CD14-positive monocyte (primary cell): ENCODE data around the gene SLC12A2. TPM values are rescaled to one million over a fixed set of nuclear protein-coding genes. Genes with fewer than 3 reads are reported as not detected.

Source experiments
- DNase-seq, 3 donors: peaks; one replicate each; pipeline ENCODE4 v3.0.0-alpha.2; 2011 to 2022
- H2AFZ ChIP-seq: 2 replicates; pipeline ENCODE4 v1.6.0; 2012; ENCODE audit warnings: mild to moderate bottlenecking, low read depth, low read length, inconsistent platforms; ENCODE audit not compliant: insufficient read depth, poor library complexity, severe bottlenecking
- H3K27ac ChIP-seq, 2 donors: 1 replicate in 1 of 2; 2 replicates in 1 of 2; pipeline ENCODE4 v1.5.1; 2012 to 2013; ENCODE audit warnings: low read length in 2 of 2, control low read depth in 1 of 2, inconsistent platforms in 1 of 2, low read depth in 1 of 2, mild to moderate bottlenecking in 1 of 2
- H3K27me3 ChIP-seq, 2 donors: one replicate each; pipeline versions ENCODE4 v1.6.0 to v1.6.1; 2011 to 2013; ENCODE audit warnings: low read length in 2 of 2; ENCODE audit not compliant: control insufficient read depth in 2 of 2, insufficient read depth in 2 of 2
- H3K36me3 ChIP-seq, 2 donors: replicated peaks in 1 of 2; 1 replicate in 1 of 2; 2 replicates in 1 of 2; pipeline versions ENCODE4 v1.5.1 to v1.6.1; 2012 to 2013; ENCODE audit warnings: low read length in 2 of 2, control low read depth in 1 of 2, inconsistent platforms in 1 of 2, mild to moderate bottlenecking in 1 of 2; ENCODE audit not compliant: insufficient read depth in 2 of 2, control insufficient read depth in 1 of 2
- H3K4me1 ChIP-seq, 2 donors: 1 replicate in 1 of 2; 2 replicates in 1 of 2; pipeline versions ENCODE4 v1.5.1 to v1.6.1; 2012 to 2013; ENCODE audit warnings: low read length in 2 of 2, control low read depth in 1 of 2, inconsistent platforms in 1 of 2, mild to moderate bottlenecking in 1 of 2, moderate library complexity in 1 of 2; ENCODE audit not compliant: insufficient read depth in 2 of 2, control insufficient read depth in 1 of 2
- H3K4me2 ChIP-seq: replicated peaks from 2 replicates; pipeline ENCODE3; 2012; ENCODE audit warnings: low read length, moderate library complexity, mild to moderate bottlenecking; ENCODE audit not compliant: poor library complexity, severe bottlenecking; ENCODE audit errors: extremely low read depth
- H3K4me3 ChIP-seq, 3 experiments: fragments of 200-600 bp in 1 of 3; sonication (generic) in 1 of 3; replicated peaks in 1 of 3; 1 replicate in 2 of 3; 2 replicates in 1 of 3; pipeline ENCODE4 v1.5.1; 2011 to 2013; ENCODE audit warnings: low read length in 3 of 3, mild to moderate bottlenecking in 3 of 3, control low read depth in 2 of 3, low read depth in 2 of 3, inconsistent platforms in 1 of 3, moderate library complexity in 1 of 3
- H3K79me2 ChIP-seq: 2 replicates; pipeline ENCODE4 v1.6.0; 2012; ENCODE audit warnings: mild to moderate bottlenecking, control low read depth, inconsistent platforms, low read length, moderate library complexity; ENCODE audit not compliant: insufficient read depth
- H3K9ac ChIP-seq: 2 replicates; pipeline ENCODE4 v1.6.0; 2017; ENCODE audit warnings: low read length, mild to moderate bottlenecking; ENCODE audit not compliant: insufficient read depth, poor library complexity, severe bottlenecking
- H3K9me3 ChIP-seq, 2 donors: replicated peaks in 1 of 2; 1 replicate in 1 of 2; 2 replicates in 1 of 2; pipeline versions ENCODE4 v1.5.1 to v1.6.1; 2012 to 2013; ENCODE audit warnings: low read length in 2 of 2, control low read depth in 1 of 2; ENCODE audit not compliant: control insufficient read depth in 1 of 2, insufficient read depth in 1 of 2
- H4K20me1 ChIP-seq: 2 replicates; pipeline ENCODE4 v1.6.0; 2012; ENCODE audit warnings: mild to moderate bottlenecking, low read length, control low read depth, moderate library complexity; ENCODE audit not compliant: insufficient read depth
- H3K27ac Mint-ChIP-seq, 7 donors: one replicate each; pipeline ENCODE4 v1.8.0; 2020; ENCODE audit warnings: mild to moderate bottlenecking in 7 of 7, mixed read lengths in 7 of 7, moderate library complexity in 6 of 7, inconsistent platforms in 2 of 7
- H3K27me3 Mint-ChIP-seq, 3 donors: one replicate each; pipeline ENCODE4 v1.8.0; 2021 to 2022; ENCODE audit warnings: low read depth in 3 of 3, mild to moderate bottlenecking in 3 of 3, mixed read lengths in 3 of 3, moderate library complexity in 3 of 3, inconsistent platforms in 1 of 3
- H3K36me3 Mint-ChIP-seq, 2 donors: one replicate each; pipeline ENCODE4 v1.8.0; 2020; ENCODE audit warnings: mixed read lengths in 2 of 2, inconsistent platforms in 1 of 2, mild to moderate bottlenecking in 1 of 2
- H3K4me1 Mint-ChIP-seq: one replicate; pipeline ENCODE4 v1.8.0; 2020; ENCODE audit warnings: mild to moderate bottlenecking, mixed read lengths
- H3K4me3 Mint-ChIP-seq, 2 donors: one replicate each; pipeline ENCODE4 v1.8.0; 2020; ENCODE audit warnings: mild to moderate bottlenecking in 2 of 2, mixed read lengths in 2 of 2, moderate library complexity in 1 of 2
- H3K9me3 Mint-ChIP-seq, 7 donors: one replicate each; pipeline ENCODE4 v1.8.0; 2020 to 2022; ENCODE audit warnings: mixed read lengths in 7 of 7, mild to moderate bottlenecking in 6 of 7, moderate library complexity in 6 of 7, inconsistent platforms in 2 of 7
- CTCF ChIP-seq: fragments of 200-600 bp; IDR thresholded peaks from one replicate; pipeline ENCODE4 v1.8.0; 2022; ENCODE audit warnings: antibody characterized with exemption, mild to moderate bottlenecking
- WGBS: methylation state at CpG from one replicate; pipeline ENCODE4 v1.1.5; 2013; ENCODE audit warnings: missing lambda C conversion rate; ENCODE audit not compliant: insufficient coverage; 5-methylcytosine and 5-hydroxymethylcytosine counted together
- intact Hi-C, 2 donors: fragments of 100-400 bp; cut with micrococcal nuclease; formaldehyde crosslinking; loops; one replicate each; pipeline versions ENCODE4 v1.15.0 to v1.15.1; 2023
- polyA plus RNA-seq, 3 donors: library from polyadenylated mRNA; depleted of rRNA in 1 of 3; unstranded in 2 of 3; stranded (reverse) in 1 of 3; fragments of 300-500 nt in 2 of 3; fragments of >200 nt in 1 of 3; fragmentation: Illumina TruSeq in 2 of 3; gene quantifications; 1 replicate in 2 of 3; 2 replicates in 1 of 3; pipeline ENCODE4 v1.2.3, GENCODE V29; 2012 to 2021

The SLC12A2 gene
- polyA plus RNA-seq, 3 donors = 1.0 to 1.2 (median 1.0) TPM

- Histone ChIP-seq H3K4me2 (no peak overlapping the region), H2AFZ (no peak overlapping the region), H3K79me2 (no peaks in the 10 kb centered on the region), H3K4me1 (no peaks in the 10 kb centered on the region), H3K9ac (no peak overlapping the region), H3K27ac (no peak overlapping the region), H3K4me3 (no peak overlapping the region), H3K9me3 (no peaks in the 10 kb centered on the region), H3K36me3 (peaks cover 3 to 4% of the 10 kb centered on the region in 2 donors), H4K20me1 (no peaks in the 10 kb centered on the region), H3K27me3 (no peaks in the 10 kb centered on the region)
- DNase-seq = no peak
- Mint-ChIP-seq H3K9me3 (no peaks in the 10 kb centered on the region), H3K27me3 (no peaks in the 10 kb centered on the region), H3K27ac (no peak overlapping the region), H3K36me3 (peaks cover 3 to 7% of the 10 kb centered on the region in 2 donors), H3K4me1 (no peaks in the 10 kb centered on the region), H3K4me3 (no peak overlapping the region)
- intact Hi-C loops = no loop called here
- no peak for TF ChIP-seq CTCF
- WGBS = no CpG with 5 or more reads among the region's 2 CpGs
These were observed 60.3 kb downstream of the SLC12A2 start for GRCh38 chr5:128143911-128144310.

- Histone ChIP-seq H4K20me1 (no peaks in the 10 kb centered on the region), H2AFZ (no peak overlapping the region), H3K27ac (no peak overlapping the region), H3K36me3 (peaks cover 3 to 4% of the 10 kb centered on the region in 2 donors), H3K4me1 (no peaks in the 10 kb centered on the region), H3K4me2 (no peak overlapping the region), H3K79me2 (no peaks in the 10 kb centered on the region), H3K9ac (no peak overlapping the region), H3K9me3 (no peaks in the 10 kb centered on the region), H3K4me3 (no peak overlapping the region), H3K27me3 (no peaks in the 10 kb centered on the region)
- no peak overlapping the region for H3K27ac Mint-ChIP-seq
- H3K36me3 Mint-ChIP-seq = peaks cover 3 to 7% of the 10 kb centered on the region in 2 donors
- H3K27me3 Mint-ChIP-seq = no peaks in the 10 kb centered on the region
- intact Hi-C loops = no loop called here
- H3K9me3 Mint-ChIP-seq = no peaks in the 10 kb centered on the region
- TF ChIP-seq CTCF = no peak
- no peak overlapping the region for H3K4me3 Mint-ChIP-seq
- H3K4me1 Mint-ChIP-seq = no peaks in the 10 kb centered on the region
- no peak for DNase-seq
- WGBS = 100% methylated on average over 1 of the region's 1 CpG
These were observed 60.9 kb downstream of the SLC12A2 start for GRCh38 chr5:128144491-128144890.
